PC-9 (cell line): ENCODE results near the gene ZBTB43.

Experiments used
- CTCF ChIP-seq: fragments of 200-600 bp; sonication (generic); conservative IDR thresholded peaks from 2 replicates; pipeline ENCODE4 v1.6.1; 2017; ENCODE audit warnings: mixed run types, antibody characterized with exemption, mild to moderate bottlenecking, moderate library complexity
- EZH2 ChIP-seq: fragments of 200-600 bp; sonication (generic); IDR thresholded peaks from 2 replicates; pipeline ENCODE4 v1.8.0; 2017; ENCODE audit warnings: antibody characterized with exemption, low read depth

- TF ChIP-seq CTCF (no peak), EZH2 (no peak)
Measured at GRCh38 chr9:126784401-126784800, 20.4 kb upstream of the ZBTB43 start.
